Astrocyte of the spinal cord (primary cell): ENCODE measurements around the gene HARS2.
A peak's percentile ranks its signal among the peaks of the same experiment; 100 is the strongest.
"Not testable (repeated sequence)": the region's sequence is repeated elsewhere in the genome, so short reads cannot be mapped to it uniquely, and the experiment has no call there.

Source experiments
- DNase-seq: peaks from one replicate; pipeline ENCODE4 v3.0.0; 2011; ENCODE audit warnings: low read depth, low spot score
- H3K4me3 ChIP-seq: 2 replicates; pipeline ENCODE4 v1.5.1; 2011; ENCODE audit warnings: low read depth, mild to moderate bottlenecking, low read length, moderate library complexity
- CTCF ChIP-seq: IDR thresholded peaks from 2 replicates; pipeline ENCODE4 v1.5.1; 2012; ENCODE audit warnings: low read depth, mild to moderate bottlenecking, low read length, inconsistent platforms
- in situ Hi-C: cut with HindIII; loops from 2 replicates; pipeline ENCODE4 v1.10.0; 2017; ENCODE audit warnings: low sequenced_read_pairs

HARS2 gene

GRCh38 chr5:140690941-140691924, at the start of gene HARS2, which contains the start of gene HARS1:
Gene HARS2, plus strand, starts transcription at chr5:140691455. Its CDS starts 194 bp downstream, at chr5:140691649.
Gene HARS1, minus strand, starts transcription at chr5:140691370. Its CDS starts 66 bp downstream, at chr5:140691304.
- peak within 1 kb of the TSS; percentile 84 for H3K4me3 ChIP-seq
- in situ Hi-C loops = no loop called here
- no peak for TF ChIP-seq CTCF
- peak; percentile 95 for DNase-seq

GRCh38 chr5:140641716-140642115, 49.5 kb upstream of the HARS2 start:
- no peak for DNase-seq
- H3K4me3 ChIP-seq = no peak overlapping the region
- in situ Hi-C loops = no loop called here
- no peak for TF ChIP-seq CTCF

- peak; percentile 75 for DNase-seq
- in situ Hi-C loops = no loop called here
- H3K4me3 ChIP-seq = no peak overlapping the region
- TF ChIP-seq CTCF = no peak
These were observed 48.5 kb upstream of the HARS2 start for GRCh38 chr5:140642718-140643117.

GRCh38 chr5:140647042-140647419, 44.2 kb upstream of the HARS2 start:
- peak overlapping the region; percentile 84 for H3K4me3 ChIP-seq
- no peak for DNase-seq
- no peak for TF ChIP-seq CTCF
- in situ Hi-C loops = no loop called here

- TF ChIP-seq CTCF = no peak
- no peak for DNase-seq
- no peak overlapping the region for H3K4me3 ChIP-seq
- in situ Hi-C loops = no loop called here
These were observed 32.4 kb upstream of the HARS2 start for GRCh38 chr5:140658870-140659269.

GRCh38 chr5:140660371-140660770, 30.9 kb upstream of the HARS2 start:
- H3K4me3 ChIP-seq, DNase-seq, in situ Hi-C loops: not testable (repeated sequence)

- in situ Hi-C loops = no loop called here
- no peak for TF ChIP-seq CTCF
- no peak for DNase-seq
- H3K4me3 ChIP-seq = peak overlapping the region; percentile 89
These were observed 27.3 kb upstream of the HARS2 start for GRCh38 chr5:140664030-140664358.
